ENCODE measurements around the gene THSD4. TPM values are rescaled to one million over a fixed set of nuclear protein-coding genes. Genes with fewer than 3 reads are reported as not detected.

THSD4 gene
- polyA plus RNA-seq, 1 donor from 2014 or later: 0.46 TPM

GRCh38 chr15:71792521-71792920, 677.2 kb downstream of the THSD4 start:
- no peak overlapping the region for H2AFZ ChIP-seq (ENCODE audit: low read depth, low read length)
- no peak overlapping the region for H3K4me2 ChIP-seq (ENCODE audit: low read length)
- H3K27ac ChIP-seq (ENCODE audit: low read length): no peak overlapping the region
- H4K20me1 ChIP-seq (ENCODE audit: insufficient read depth): no peaks in the 10 kb centered on the region
- H3K27me3 ChIP-seq (ENCODE audit: insufficient read depth, low read depth, low read length): no peaks in the 10 kb centered on the region
- no peaks in the 10 kb centered on the region for H3K9me2 ChIP-seq (ENCODE audit: insufficient read depth, low read length)
- no peaks in the 10 kb centered on the region for H3K36me3 ChIP-seq (ENCODE audit: insufficient read depth, low read length)
- H3F3A ChIP-seq (ENCODE audit: insufficient read depth, low read length, poor library complexity, severe bottlenecking): no peaks in the 10 kb centered on the region
- no peak overlapping the region for H3K4me3 ChIP-seq (ENCODE audit: low read length)
- no peaks in the 10 kb centered on the region for H3K9me3 ChIP-seq (ENCODE audit: low read length)
- no peak overlapping the region for H3K9ac ChIP-seq (ENCODE audit: low read length)
- no peaks in the 10 kb centered on the region for H3K79me2 ChIP-seq (replicated peaks; ENCODE audit: insufficient read depth, low read length)
- TF ChIP-seq MXI1 (conservative IDR thresholded peaks at IDR 0.05; ENCODE audit: poor library complexity, severe bottlenecking): no peak
- TF ChIP-seq SMC3 (conservative IDR thresholded peaks at IDR 0.05; ENCODE audit: poor library complexity): no peak
- TF ChIP-seq RAD21 (conservative IDR thresholded peaks at IDR 0.05): no peak
- TF ChIP-seq TAF1 (IDR thresholded peaks at IDR 0.05; ENCODE audit: low read depth): no peak
- TF ChIP-seq EZH2 (IDR thresholded peaks at IDR 0.05; ENCODE audit: borderline replicate concordance, insufficient read depth, low read length, poor library complexity, severe bottlenecking): no peak
- no peak for TF ChIP-seq EP300 (conservative IDR thresholded peaks at IDR 0.05; ENCODE audit: poor library complexity, severe bottlenecking)
- TF ChIP-seq CTCF (IDR thresholded peaks at IDR 0.05; ENCODE audit: poor library complexity, severe bottlenecking): no peak
- TF ChIP-seq REST (IDR thresholded peaks at IDR 0.05; ENCODE audit: borderline replicate concordance): no peak
- TF ChIP-seq POLR2AphosphoS5 (IDR thresholded peaks at IDR 0.05): no peak

DNA sequence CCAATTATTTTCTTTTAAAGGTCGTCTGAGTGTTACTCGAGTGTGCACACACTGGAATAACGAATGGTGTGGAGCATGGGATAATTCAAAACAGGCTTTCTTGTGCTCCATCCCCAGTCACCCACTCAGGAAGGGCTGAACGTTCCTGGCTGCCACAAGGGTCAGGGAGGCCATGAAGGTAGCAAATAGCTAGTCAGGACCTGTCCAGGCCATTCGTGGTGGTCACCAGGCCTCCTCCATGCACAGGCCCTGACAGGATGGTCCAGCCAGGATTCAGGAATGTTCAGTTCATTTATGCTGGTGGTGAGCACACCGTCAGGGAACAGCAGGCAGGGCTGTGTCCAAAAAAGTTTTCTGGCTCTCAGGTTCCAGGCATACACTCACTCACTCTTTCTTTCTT, 683.4 kb downstream of the THSD4 start:
- Histone ChIP-seq H3K4me3 (ENCODE audit: low read length) (no peak overlapping the region), H2AFZ (ENCODE audit: low read depth, low read length) (no peak overlapping the region), H3K27ac (ENCODE audit: low read length) (no peak overlapping the region), H3K27me3 (ENCODE audit: insufficient read depth, low read depth, low read length) (no peaks in the 10 kb centered on the region), H3K36me3 (ENCODE audit: insufficient read depth, low read length) (no peaks in the 10 kb centered on the region), H3K9ac (ENCODE audit: low read length) (no peak overlapping the region), H3K79me2 (replicated peaks; ENCODE audit: insufficient read depth, low read length) (no peaks in the 10 kb centered on the region), H3K9me2 (ENCODE audit: insufficient read depth, low read length) (no peaks in the 10 kb centered on the region), H3K9me3 (ENCODE audit: low read length) (no peaks in the 10 kb centered on the region), H4K20me1 (ENCODE audit: insufficient read depth) (no peaks in the 10 kb centered on the region), H3K4me2 (ENCODE audit: low read length) (no peak overlapping the region), H3F3A (ENCODE audit: insufficient read depth, low read length, poor library complexity, severe bottlenecking) (no peaks in the 10 kb centered on the region)
- no peak for TF ChIP-seq SMC3 (conservative IDR thresholded peaks at IDR 0.05; ENCODE audit: poor library complexity)
- no peak for TF ChIP-seq CTCF (IDR thresholded peaks at IDR 0.05; ENCODE audit: poor library complexity, severe bottlenecking)
- no peak for TF ChIP-seq EZH2 (IDR thresholded peaks at IDR 0.05; ENCODE audit: borderline replicate concordance, insufficient read depth, low read length, poor library complexity, severe bottlenecking)
- no peak for TF ChIP-seq MXI1 (conservative IDR thresholded peaks at IDR 0.05; ENCODE audit: poor library complexity, severe bottlenecking)
- TF ChIP-seq POLR2AphosphoS5 (IDR thresholded peaks at IDR 0.05): no peak
- TF ChIP-seq REST (IDR thresholded peaks at IDR 0.05; ENCODE audit: borderline replicate concordance): no peak
- no peak for TF ChIP-seq TAF1 (IDR thresholded peaks at IDR 0.05; ENCODE audit: low read depth)
- TF ChIP-seq EP300 (conservative IDR thresholded peaks at IDR 0.05; ENCODE audit: poor library complexity, severe bottlenecking): no peak
- TF ChIP-seq RAD21 (conservative IDR thresholded peaks at IDR 0.05): no peak

Measured in neural cell (in vitro differentiated cells).